Mesendoderm (in vitro differentiated cells): Measurements from ENCODE around the gene ZNF662.

Experiments used
- DNase-seq: peaks from one replicate; pipeline ENCODE4 v3.0.0; 2013
- H2AK5ac ChIP-seq: 2 replicates; pipeline ENCODE4 v1.6.1; 2013; ENCODE audit warnings: low read length, inconsistent platforms
- H2BK120ac ChIP-seq: 2 replicates; pipeline ENCODE4 v1.6.1; 2013; ENCODE audit warnings: low read depth, mild to moderate bottlenecking, low read length, moderate library complexity, mixed read lengths
- H2BK15ac ChIP-seq: replicated peaks from 2 replicates; pipeline ENCODE4 v1.6.1; 2013; ENCODE audit warnings: low read depth, mild to moderate bottlenecking, moderate library complexity
- H2BK5ac ChIP-seq: 2 replicates; pipeline ENCODE4 v1.6.1; 2013; ENCODE audit warnings: low read length, inconsistent platforms
- H3K18ac ChIP-seq: 2 replicates; pipeline ENCODE4 v1.6.1; 2013; ENCODE audit warnings: mild to moderate bottlenecking, low read length, mixed read lengths
- H3K23ac ChIP-seq: one replicate; pipeline ENCODE4 v1.6.1; 2013; ENCODE audit warnings: low read length
- H3K27ac ChIP-seq: 2 replicates; pipeline ENCODE4 v1.5.1; 2013; ENCODE audit warnings: low read depth, mild to moderate bottlenecking, inconsistent platforms, low read length, moderate library complexity
- H3K27me3 ChIP-seq: 2 replicates; pipeline ENCODE4 v1.6.1; 2013; ENCODE audit warnings: low read length, control low read depth, mild to moderate bottlenecking, inconsistent platforms; ENCODE audit not compliant: insufficient read depth, poor library complexity
- H3K36me3 ChIP-seq: 2 replicates; pipeline ENCODE4 v1.6.1; 2013; ENCODE audit warnings: low read length, inconsistent platforms; ENCODE audit not compliant: control insufficient read depth, insufficient read depth
- H3K4ac ChIP-seq: one replicate; pipeline ENCODE4 v1.6.1; 2013; ENCODE audit warnings: low read depth, mild to moderate bottlenecking, low read length, moderate library complexity
- H3K4me1 ChIP-seq: 2 replicates; pipeline ENCODE4 v1.6.1; 2013; ENCODE audit warnings: low read depth, low read length, inconsistent platforms; ENCODE audit not compliant: control insufficient read depth
- H3K4me2 ChIP-seq: 2 replicates; pipeline ENCODE4 v1.6.1; 2013; ENCODE audit warnings: low read length
- H3K4me3 ChIP-seq: 2 replicates; pipeline ENCODE4 v1.5.1; 2013; ENCODE audit warnings: mild to moderate bottlenecking, low read length
- H3K56ac ChIP-seq: one replicate; pipeline ENCODE4 v1.6.1; 2013; ENCODE audit warnings: low read length
- H3K79me1 ChIP-seq: 2 replicates; pipeline ENCODE4 v1.6.1; 2013; ENCODE audit warnings: low read length, inconsistent platforms
- H3K79me2 ChIP-seq: 2 replicates; pipeline ENCODE4 v1.6.1; 2013; ENCODE audit warnings: mild to moderate bottlenecking, low read length; ENCODE audit not compliant: control insufficient read depth, insufficient read depth
- H3K9ac ChIP-seq: 2 replicates; pipeline ENCODE4 v1.6.1; 2013; ENCODE audit warnings: low read length, inconsistent platforms
- H4K5ac ChIP-seq: one replicate; pipeline ENCODE4 v1.6.1; 2013; ENCODE audit warnings: low read length
- H4K8ac ChIP-seq: one replicate; pipeline ENCODE4 v1.6.1; 2013; ENCODE audit warnings: low read depth, mild to moderate bottlenecking, control low read depth, low read length, moderate library complexity
- WGBS: extraction: QIAGEN DNeasy Blood & Tissue Kit; methylation state at CpG from one replicate; pipeline ENCODE4 v1.1.7; 2013; ENCODE audit warnings: low lambda C conversion rate, missing lambda C conversion rate; ENCODE audit not compliant: insufficient coverage; ENCODE audit errors: extremely low coverage; 5-methylcytosine and 5-hydroxymethylcytosine counted together

Gene ZNF662

GRCh38 chr3:42963269-42963668 lies 57.3 kb downstream of the ZNF662 start:
- Histone ChIP-seq H3K9ac (no peak overlapping the region), H2BK15ac (no peak overlapping the region), H3K27me3 (no peaks in the 10 kb centered on the region), H3K4me2 (no peak overlapping the region), H3K4me3 (no peak overlapping the region), H3K4me1 (no peaks in the 10 kb centered on the region), H3K4ac (no peak overlapping the region), H3K18ac (no peak overlapping the region), H2AK5ac (no peak overlapping the region), H2BK120ac (no peak overlapping the region), H3K36me3 (no peaks in the 10 kb centered on the region), H3K79me1 (no peaks in the 10 kb centered on the region), H2BK5ac (no peak overlapping the region), H3K27ac (no peak overlapping the region), H4K5ac (no peak overlapping the region), H3K23ac (no peak overlapping the region), H3K56ac (no peak overlapping the region), H3K79me2 (no peaks in the 10 kb centered on the region), H4K8ac (no peak overlapping the region)
- DNase-seq: no peak
- WGBS: no CpG with 5 or more reads among the region's 2 CpGs

GRCh38 chr3:42964266-42964665 lies 58.3 kb downstream of the ZNF662 start:
- Histone ChIP-seq H2BK15ac (no peak overlapping the region), H3K27ac (no peak overlapping the region), H3K79me2 (no peaks in the 10 kb centered on the region), H3K4ac (no peak overlapping the region), H2AK5ac (no peak overlapping the region), H4K8ac (no peak overlapping the region), H2BK5ac (no peak overlapping the region), H3K79me1 (no peaks in the 10 kb centered on the region), H3K36me3 (no peaks in the 10 kb centered on the region), H3K4me2 (no peak overlapping the region), H4K5ac (no peak overlapping the region), H3K23ac (no peak overlapping the region), H3K9ac (no peak overlapping the region), H3K27me3 (peaks cover 2% of the 10 kb centered on the region), H3K56ac (no peak overlapping the region), H2BK120ac (no peak overlapping the region), H3K4me1 (no peaks in the 10 kb centered on the region), H3K4me3 (no peak overlapping the region), H3K18ac (no peak overlapping the region)
- DNase-seq: no peak
- WGBS: no CpG with 5 or more reads among the region's 4 CpGs
